C4-2B (cell line): ENCODE results near the gene COTL1.

Source experiments
- ZFX ChIP-seq: fragments of 450-650 bp; IDR thresholded peaks from 2 replicates; pipeline ENCODE4 v1.6.1; 2017
- TF ChIP-seq, protein P1 (sequence below): fragments of 450-650 bp; conservative IDR thresholded peaks from 2 replicates; pipeline ENCODE4 v1.5.1; 2017; ENCODE audit warnings: mild to moderate bottlenecking

DNA sequence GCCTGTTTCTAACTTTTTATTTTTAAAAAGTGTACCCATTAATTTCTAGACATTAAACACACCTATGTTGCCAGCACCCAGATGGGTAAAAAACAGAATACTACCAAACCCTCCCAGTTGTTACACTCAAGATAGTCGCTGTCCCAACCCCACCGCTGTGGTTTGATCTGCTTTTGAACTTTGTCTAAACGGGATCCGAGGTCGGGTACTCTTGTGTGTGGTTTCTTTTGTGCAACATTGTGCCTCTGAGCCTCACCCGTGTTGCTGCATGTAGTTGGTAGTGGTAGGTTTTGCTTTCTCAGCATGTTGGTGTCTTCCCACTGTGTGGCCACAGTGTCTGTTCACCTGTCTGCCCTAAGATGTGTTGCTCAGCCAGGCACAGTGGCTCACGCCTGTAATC lies 34.7 kb upstream of the COTL1 start:
- TF ChIP-seq, protein P1, sequence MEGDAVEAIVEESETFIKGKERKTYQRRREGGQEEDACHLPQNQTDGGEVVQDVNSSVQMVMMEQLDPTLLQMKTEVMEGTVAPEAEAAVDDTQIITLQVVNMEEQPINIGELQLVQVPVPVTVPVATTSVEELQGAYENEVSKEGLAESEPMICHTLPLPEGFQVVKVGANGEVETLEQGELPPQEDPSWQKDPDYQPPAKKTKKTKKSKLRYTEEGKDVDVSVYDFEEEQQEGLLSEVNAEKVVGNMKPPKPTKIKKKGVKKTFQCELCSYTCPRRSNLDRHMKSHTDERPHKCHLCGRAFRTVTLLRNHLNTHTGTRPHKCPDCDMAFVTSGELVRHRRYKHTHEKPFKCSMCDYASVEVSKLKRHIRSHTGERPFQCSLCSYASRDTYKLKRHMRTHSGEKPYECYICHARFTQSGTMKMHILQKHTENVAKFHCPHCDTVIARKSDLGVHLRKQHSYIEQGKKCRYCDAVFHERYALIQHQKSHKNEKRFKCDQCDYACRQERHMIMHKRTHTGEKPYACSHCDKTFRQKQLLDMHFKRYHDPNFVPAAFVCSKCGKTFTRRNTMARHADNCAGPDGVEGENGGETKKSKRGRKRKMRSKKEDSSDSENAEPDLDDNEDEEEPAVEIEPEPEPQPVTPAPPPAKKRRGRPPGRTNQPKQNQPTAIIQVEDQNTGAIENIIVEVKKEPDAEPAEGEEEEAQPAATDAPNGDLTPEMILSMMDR: no peak
- no peak for TF ChIP-seq ZFX
